Parathyroid adenoma (tissue), 2 donors: ENCODE data around the gene NKD1.

Experiments used
- H2AFZ ChIP-seq: fragments of 300-600 bp; sonication (generic); one replicate; pipeline ENCODE4 v1.7.0; 2017; ENCODE audit warnings: antibody characterized with exemption, mild to moderate bottlenecking
- H3K27ac ChIP-seq: fragments of 300-600 bp; sonication (generic); one replicate; pipeline ENCODE4 v1.7.0; 2017
- H3K27me3 ChIP-seq: fragments of 300-600 bp; sonication (generic); one replicate; pipeline ENCODE4 v1.7.0; 2017; ENCODE audit warnings: low read length; ENCODE audit not compliant: control insufficient read depth, insufficient read depth
- H3K36me3 ChIP-seq: fragments of 300-600 bp; sonication (generic); one replicate; pipeline ENCODE4 v1.7.0; 2017; ENCODE audit warnings: low read length; ENCODE audit not compliant: control insufficient read depth, insufficient read depth
- H3K4me1 ChIP-seq: fragments of 300-600 bp; sonication (generic); one replicate; pipeline ENCODE4 v1.7.0; 2017; ENCODE audit warnings: control low read depth
- H3K4me2 ChIP-seq: fragments of 300-600 bp; sonication (generic); one replicate; pipeline ENCODE4 v1.7.0; 2017; ENCODE audit warnings: low read length
- H3K4me3 ChIP-seq: fragments of 300-600 bp; sonication (generic); one replicate; pipeline ENCODE4 v1.7.0; 2017; ENCODE audit warnings: low read depth, low read length
- H3K79me2 ChIP-seq: fragments of 300-600 bp; sonication (generic); one replicate; pipeline ENCODE4 v1.7.0; 2017; ENCODE audit warnings: control low read depth
- H3K9ac ChIP-seq: fragments of 300-600 bp; sonication (generic); one replicate; pipeline ENCODE4 v1.7.0; 2017; ENCODE audit warnings: mild to moderate bottlenecking
- H3K9me3 ChIP-seq: fragments of 300-600 bp; sonication (generic); one replicate; pipeline ENCODE4 v1.7.0; 2017; ENCODE audit warnings: low read length; ENCODE audit not compliant: control insufficient read depth
- TF ChIP-seq, protein P1 (sequence below): fragments of 300-600 bp; sonication (generic); IDR thresholded peaks from one replicate; pipeline ENCODE4 v1.7.0; 2017; ENCODE audit warnings: antibody characterized with exemption, mild to moderate bottlenecking
- donor health status: primary hyperparathyroidism.

The NKD1 gene

DNA sequence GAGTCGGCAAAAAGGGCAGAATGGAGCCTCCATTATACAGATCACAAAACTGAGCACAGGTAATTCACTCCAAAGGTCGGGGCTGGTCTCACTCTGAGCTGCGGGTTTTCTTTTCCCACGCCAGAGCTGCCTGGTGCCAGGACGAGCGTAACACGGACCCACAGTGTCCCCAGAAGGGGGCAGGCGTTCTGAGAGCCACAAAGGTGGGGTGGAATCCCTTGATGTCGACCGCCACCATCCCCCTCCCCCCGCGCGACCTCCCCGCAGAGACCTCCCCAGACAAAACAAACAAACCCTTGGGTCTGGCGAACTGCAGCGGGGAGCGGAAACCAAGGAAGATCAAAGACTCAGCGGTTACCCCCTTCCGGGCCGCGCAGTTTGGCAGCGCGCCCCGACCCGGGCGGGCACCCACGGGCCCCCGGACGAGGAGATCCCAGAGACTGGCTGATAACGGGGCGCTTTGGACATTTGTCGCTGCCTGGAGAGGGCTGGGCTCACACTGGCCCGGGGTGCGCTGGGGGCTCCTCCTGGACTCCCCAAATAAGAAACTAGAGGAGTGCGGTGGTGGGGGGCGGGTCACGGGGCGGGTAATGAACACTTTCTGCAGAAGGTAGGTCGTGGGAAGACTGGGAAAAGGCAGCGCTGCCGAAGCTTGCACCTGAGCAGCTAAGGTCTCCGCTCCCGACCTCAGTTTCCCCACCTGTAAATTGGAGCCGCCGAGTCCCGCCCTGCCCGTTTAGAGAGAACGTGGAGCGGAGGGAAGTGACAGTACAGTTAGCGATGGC is 664 bp upstream of the NKD1 start:
- Histone ChIP-seq H3K27ac (no peak overlapping the region), H3K79me2 (no peaks in the 10 kb centered on the region), H2AFZ (peak overlapping the region; percentile 89), H3K27me3 (no peaks in the 10 kb centered on the region), H3K4me3 (peak overlapping the region; percentile 34), H3K4me2 (peak overlapping the region; percentile 86), H3K4me1 (no peaks in the 10 kb centered on the region), H3K9ac (no peak overlapping the region), H3K9me3 (no peaks in the 10 kb centered on the region), H3K36me3 (no peaks in the 10 kb centered on the region)
- TF ChIP-seq, protein P1, sequence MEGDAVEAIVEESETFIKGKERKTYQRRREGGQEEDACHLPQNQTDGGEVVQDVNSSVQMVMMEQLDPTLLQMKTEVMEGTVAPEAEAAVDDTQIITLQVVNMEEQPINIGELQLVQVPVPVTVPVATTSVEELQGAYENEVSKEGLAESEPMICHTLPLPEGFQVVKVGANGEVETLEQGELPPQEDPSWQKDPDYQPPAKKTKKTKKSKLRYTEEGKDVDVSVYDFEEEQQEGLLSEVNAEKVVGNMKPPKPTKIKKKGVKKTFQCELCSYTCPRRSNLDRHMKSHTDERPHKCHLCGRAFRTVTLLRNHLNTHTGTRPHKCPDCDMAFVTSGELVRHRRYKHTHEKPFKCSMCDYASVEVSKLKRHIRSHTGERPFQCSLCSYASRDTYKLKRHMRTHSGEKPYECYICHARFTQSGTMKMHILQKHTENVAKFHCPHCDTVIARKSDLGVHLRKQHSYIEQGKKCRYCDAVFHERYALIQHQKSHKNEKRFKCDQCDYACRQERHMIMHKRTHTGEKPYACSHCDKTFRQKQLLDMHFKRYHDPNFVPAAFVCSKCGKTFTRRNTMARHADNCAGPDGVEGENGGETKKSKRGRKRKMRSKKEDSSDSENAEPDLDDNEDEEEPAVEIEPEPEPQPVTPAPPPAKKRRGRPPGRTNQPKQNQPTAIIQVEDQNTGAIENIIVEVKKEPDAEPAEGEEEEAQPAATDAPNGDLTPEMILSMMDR, result no peak

DNA sequence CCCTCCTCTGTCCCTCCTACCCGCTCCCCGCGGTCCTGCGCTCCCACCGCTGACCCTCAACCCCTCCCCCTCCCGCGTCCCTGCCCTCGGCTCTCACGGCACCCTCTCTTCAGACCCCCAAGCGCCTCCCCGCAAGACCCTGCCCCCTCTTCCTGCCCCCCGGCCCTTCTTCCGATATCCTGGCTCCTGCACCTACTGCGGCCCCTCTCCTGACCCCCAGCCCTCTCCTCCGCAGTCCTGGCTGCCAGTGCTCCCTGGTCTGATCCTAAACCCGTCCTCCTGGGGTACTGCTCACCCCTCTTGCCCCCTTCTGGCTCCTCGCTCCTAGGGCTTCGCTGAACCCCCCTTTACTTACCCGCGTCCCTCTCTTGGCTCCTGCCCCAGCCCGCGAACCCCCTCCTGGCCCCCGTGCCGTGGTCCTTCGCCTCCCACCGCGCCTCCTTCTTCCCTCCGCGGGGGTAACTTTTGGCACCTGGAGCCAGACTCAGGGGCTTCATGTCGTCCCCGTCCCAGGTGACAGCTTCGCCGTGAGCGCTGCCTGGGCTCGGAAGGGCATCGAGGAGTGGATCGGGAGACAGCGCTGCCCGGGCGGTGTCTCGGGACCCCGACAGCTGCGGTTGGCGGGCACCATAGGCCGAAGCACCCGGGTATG is 839 bp downstream of the NKD1 start:
- H3K9ac ChIP-seq, result no peak overlapping the region
- TF ChIP-seq, protein P1, result no peak

DNA sequence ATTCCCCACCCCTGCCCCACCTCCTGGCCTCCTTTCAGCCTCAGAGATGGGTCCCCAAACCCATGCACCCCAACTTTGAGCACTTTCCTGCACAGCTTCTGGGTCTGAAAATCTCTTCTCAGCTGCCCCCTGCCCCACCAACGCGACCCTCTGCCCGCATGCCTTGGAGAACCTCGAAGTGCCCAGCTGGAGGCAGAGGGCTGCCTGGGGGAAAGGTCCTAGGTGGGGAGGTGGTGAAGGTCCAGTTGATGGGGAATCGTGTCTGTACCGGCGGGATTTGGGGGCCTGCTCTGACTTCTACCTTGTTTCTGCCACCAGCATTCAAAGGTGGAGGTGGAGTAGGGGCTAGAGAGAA is 1.3 kb downstream of the NKD1 start:
- H3K36me3 ChIP-seq, result no peaks in the 10 kb centered on the region
- no peak overlapping the region for H3K27ac ChIP-seq
- no peak overlapping the region for H2AFZ ChIP-seq
- no peaks in the 10 kb centered on the region for H3K27me3 ChIP-seq
- H3K4me2 ChIP-seq, result no peak overlapping the region
- no peak overlapping the region for H3K4me3 ChIP-seq
- no peaks in the 10 kb centered on the region for H3K4me1 ChIP-seq
- H3K9ac ChIP-seq, result no peak overlapping the region
- TF ChIP-seq, protein P1, result no peak
- no peaks in the 10 kb centered on the region for H3K79me2 ChIP-seq
- no peaks in the 10 kb centered on the region for H3K9me3 ChIP-seq

More for the DNA sequence above, 839 bp downstream of the NKD1 start:
- Histone ChIP-seq H3K4me3 (peak overlapping the region; percentile 54), H3K79me2 (no peaks in the 10 kb centered on the region), H3K27me3 (no peaks in the 10 kb centered on the region), H3K4me2 (peak overlapping the region; percentile 84), H3K27ac (no peak overlapping the region), H3K4me1 (no peaks in the 10 kb centered on the region), H3K9me3 (no peaks in the 10 kb centered on the region), H2AFZ (peak overlapping the region; percentile 86), H3K36me3 (no peaks in the 10 kb centered on the region)

- H3K79me2 ChIP-seq, result no peaks in the 10 kb centered on the region
- no peak overlapping the region for H3K9ac ChIP-seq
- no peak overlapping the region for H3K4me2 ChIP-seq
- no peak overlapping the region for H2AFZ ChIP-seq
- no peaks in the 10 kb centered on the region for H3K36me3 ChIP-seq
- no peaks in the 10 kb centered on the region for H3K4me1 ChIP-seq
- H3K9me3 ChIP-seq, result no peaks in the 10 kb centered on the region
- TF ChIP-seq, protein P1, result no peak
- H3K27ac ChIP-seq, result no peak overlapping the region
- no peak overlapping the region for H3K4me3 ChIP-seq
- H3K27me3 ChIP-seq, result no peaks in the 10 kb centered on the region
These were observed 1.8 kb downstream of the NKD1 start for GRCh38 chr16:50550035-50550434.
